IMR-90 (cell line): ENCODE measurements around the gene UQCC5.

Experiments used
- BHLHE40 ChIP-seq: fragments of 150-350 bp; IDR thresholded peaks from 2 replicates; pipeline ENCODE4 v1.6.1; 2016; ENCODE audit warnings: mild to moderate bottlenecking, low read depth, low read length
- FOS ChIP-seq: fragments of 150-350 bp; IDR thresholded peaks from 2 replicates; pipeline ENCODE4 v1.6.1; 2016; ENCODE audit warnings: low read depth, low read length
- MXI1 ChIP-seq: IDR thresholded peaks from 2 replicates; pipeline ENCODE4 v1.6.1; 2012; ENCODE audit warnings: low read depth, mild to moderate bottlenecking, low read length, moderate library complexity, borderline replicate concordance
- POLR2A ChIP-seq: IDR thresholded peaks from 2 replicates; pipeline ENCODE4 v1.6.1; 2012; ENCODE audit warnings: mild to moderate bottlenecking, low read depth, low read length
- RAD21 ChIP-seq: IDR thresholded peaks from 2 replicates; pipeline ENCODE4 v1.6.1; 2012; ENCODE audit warnings: low read length, improper control_type of control experiment
- RCOR1 ChIP-seq: IDR thresholded peaks from 2 replicates; pipeline ENCODE4 v1.6.1; 2012; ENCODE audit warnings: mild to moderate bottlenecking, low read length, improper control_type of control experiment; ENCODE audit not compliant: insufficient replicate concordance
- SMC3 ChIP-seq: fragments of 150-350 bp; IDR thresholded peaks from 2 replicates; pipeline ENCODE4 v1.6.1; 2016; ENCODE audit warnings: low read depth, mild to moderate bottlenecking, antibody characterized with exemption, low read length, moderate library complexity
- TF ChIP-seq, protein P1 (sequence below): conservative IDR thresholded peaks from 2 replicates; pipeline ENCODE4 v1.5.1; 2012; ENCODE audit warnings: mild to moderate bottlenecking, low read depth, low read length, improper control_type of control experiment
- TF ChIP-seq, protein P2 (sequence below): fragments of 150-350 bp; IDR thresholded peaks from 2 replicates; pipeline ENCODE4 v1.6.1; 2017; ENCODE audit warnings: mild to moderate bottlenecking, antibody characterized with exemption, low read length, low read depth
- TF ChIP-seq, protein P3 (sequence below): fragments of 150-350 bp; IDR thresholded peaks from 2 replicates; pipeline ENCODE4 v1.6.1; 2016; ENCODE audit warnings: low read depth, mild to moderate bottlenecking, low read length, moderate library complexity, borderline replicate concordance

DNA sequence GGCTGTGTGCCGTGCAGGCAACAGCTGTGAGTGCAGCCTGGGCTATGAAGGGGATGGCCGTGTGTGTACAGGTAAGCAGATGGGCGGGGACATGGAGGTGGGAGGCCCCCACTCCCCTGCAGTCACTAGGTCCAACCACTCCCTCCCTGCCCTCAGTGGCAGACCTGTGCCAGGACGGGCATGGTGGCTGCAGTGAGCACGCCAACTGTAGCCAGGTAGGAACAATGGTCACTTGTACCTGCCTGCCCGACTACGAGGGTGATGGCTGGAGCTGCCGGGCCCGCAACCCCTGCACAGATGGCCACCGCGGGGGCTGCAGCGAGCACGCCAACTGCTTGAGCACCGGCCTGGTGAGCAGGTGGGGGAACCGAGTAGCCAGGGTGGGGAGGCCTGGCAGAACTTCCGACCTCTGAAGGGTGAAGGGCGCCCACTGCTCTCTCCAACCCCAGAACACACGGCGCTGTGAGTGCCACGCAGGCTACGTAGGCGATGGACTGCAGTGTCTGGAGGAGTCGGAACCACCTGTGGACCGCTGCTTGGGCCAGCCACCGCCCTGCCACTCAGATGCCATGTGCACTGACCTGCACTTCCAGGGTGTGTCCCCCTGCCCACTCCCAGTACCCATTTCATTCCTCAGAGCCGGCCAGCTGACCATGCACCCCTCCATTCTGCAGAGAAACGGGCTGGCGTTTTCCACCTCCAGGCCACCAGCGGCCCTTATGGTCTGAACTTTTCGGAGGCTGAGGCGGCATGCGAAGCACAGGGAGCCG, 14.3 kb upstream of the UQCC5 start:
- TF ChIP-seq RCOR1 = no peak
- TF ChIP-seq, protein P1, sequence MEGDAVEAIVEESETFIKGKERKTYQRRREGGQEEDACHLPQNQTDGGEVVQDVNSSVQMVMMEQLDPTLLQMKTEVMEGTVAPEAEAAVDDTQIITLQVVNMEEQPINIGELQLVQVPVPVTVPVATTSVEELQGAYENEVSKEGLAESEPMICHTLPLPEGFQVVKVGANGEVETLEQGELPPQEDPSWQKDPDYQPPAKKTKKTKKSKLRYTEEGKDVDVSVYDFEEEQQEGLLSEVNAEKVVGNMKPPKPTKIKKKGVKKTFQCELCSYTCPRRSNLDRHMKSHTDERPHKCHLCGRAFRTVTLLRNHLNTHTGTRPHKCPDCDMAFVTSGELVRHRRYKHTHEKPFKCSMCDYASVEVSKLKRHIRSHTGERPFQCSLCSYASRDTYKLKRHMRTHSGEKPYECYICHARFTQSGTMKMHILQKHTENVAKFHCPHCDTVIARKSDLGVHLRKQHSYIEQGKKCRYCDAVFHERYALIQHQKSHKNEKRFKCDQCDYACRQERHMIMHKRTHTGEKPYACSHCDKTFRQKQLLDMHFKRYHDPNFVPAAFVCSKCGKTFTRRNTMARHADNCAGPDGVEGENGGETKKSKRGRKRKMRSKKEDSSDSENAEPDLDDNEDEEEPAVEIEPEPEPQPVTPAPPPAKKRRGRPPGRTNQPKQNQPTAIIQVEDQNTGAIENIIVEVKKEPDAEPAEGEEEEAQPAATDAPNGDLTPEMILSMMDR = no peak
- TF ChIP-seq RAD21 = no peak
- TF ChIP-seq SMC3 = no peak
- TF ChIP-seq, protein P2, sequence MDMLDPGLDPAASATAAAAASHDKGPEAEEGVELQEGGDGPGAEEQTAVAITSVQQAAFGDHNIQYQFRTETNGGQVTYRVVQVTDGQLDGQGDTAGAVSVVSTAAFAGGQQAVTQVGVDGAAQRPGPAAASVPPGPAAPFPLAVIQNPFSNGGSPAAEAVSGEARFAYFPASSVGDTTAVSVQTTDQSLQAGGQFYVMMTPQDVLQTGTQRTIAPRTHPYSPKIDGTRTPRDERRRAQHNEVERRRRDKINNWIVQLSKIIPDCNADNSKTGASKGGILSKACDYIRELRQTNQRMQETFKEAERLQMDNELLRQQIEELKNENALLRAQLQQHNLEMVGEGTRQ = no peak
- TF ChIP-seq FOS = no peak
- TF ChIP-seq POLR2A = no peak
- no peak for TF ChIP-seq MXI1
- TF ChIP-seq BHLHE40 = no peak
- TF ChIP-seq, protein P3, sequence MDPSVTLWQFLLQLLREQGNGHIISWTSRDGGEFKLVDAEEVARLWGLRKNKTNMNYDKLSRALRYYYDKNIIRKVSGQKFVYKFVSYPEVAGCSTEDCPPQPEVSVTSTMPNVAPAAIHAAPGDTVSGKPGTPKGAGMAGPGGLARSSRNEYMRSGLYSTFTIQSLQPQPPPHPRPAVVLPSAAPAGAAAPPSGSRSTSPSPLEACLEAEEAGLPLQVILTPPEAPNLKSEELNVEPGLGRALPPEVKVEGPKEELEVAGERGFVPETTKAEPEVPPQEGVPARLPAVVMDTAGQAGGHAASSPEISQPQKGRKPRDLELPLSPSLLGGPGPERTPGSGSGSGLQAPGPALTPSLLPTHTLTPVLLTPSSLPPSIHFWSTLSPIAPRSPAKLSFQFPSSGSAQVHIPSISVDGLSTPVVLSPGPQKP = no peak
